Measurements from ENCODE around the gene CDH8. TPM values are rescaled to one million over a fixed set of nuclear protein-coding genes. Genes with fewer than 3 reads are reported as not detected.

CDH8 gene
- total RNA-seq, 2 experiments from 2014 or later: not detected

DNA sequence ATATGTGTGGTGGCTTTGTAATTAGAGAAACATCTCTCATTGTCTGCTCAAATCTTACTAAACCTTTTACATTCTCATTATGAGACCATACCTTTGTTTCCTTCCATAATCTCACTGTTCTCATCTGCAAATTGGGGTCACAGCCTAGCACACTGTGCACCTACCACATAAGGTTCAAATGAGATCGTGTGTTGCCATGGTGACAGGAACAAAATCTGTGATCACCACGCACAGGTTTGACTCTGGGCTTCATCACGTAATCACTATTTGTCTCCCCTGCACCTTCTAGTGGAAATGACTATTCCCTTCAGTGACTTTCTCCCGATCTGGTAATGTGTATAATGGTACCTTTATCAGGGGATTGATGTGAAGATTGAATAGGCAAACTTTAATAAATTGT lies 26.1 kb downstream of the CDH8 start:
- BruUV-seq (replicated peaks): no TSS peak
- ChIA-PET POLR2A (no interaction called here), CTCF (ENCODE audit: unreplicated experiment) (no interaction called here)
- TF ChIP-seq, protein P1, sequence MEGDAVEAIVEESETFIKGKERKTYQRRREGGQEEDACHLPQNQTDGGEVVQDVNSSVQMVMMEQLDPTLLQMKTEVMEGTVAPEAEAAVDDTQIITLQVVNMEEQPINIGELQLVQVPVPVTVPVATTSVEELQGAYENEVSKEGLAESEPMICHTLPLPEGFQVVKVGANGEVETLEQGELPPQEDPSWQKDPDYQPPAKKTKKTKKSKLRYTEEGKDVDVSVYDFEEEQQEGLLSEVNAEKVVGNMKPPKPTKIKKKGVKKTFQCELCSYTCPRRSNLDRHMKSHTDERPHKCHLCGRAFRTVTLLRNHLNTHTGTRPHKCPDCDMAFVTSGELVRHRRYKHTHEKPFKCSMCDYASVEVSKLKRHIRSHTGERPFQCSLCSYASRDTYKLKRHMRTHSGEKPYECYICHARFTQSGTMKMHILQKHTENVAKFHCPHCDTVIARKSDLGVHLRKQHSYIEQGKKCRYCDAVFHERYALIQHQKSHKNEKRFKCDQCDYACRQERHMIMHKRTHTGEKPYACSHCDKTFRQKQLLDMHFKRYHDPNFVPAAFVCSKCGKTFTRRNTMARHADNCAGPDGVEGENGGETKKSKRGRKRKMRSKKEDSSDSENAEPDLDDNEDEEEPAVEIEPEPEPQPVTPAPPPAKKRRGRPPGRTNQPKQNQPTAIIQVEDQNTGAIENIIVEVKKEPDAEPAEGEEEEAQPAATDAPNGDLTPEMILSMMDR (conservative IDR thresholded peaks at IDR 0.05; ENCODE audit: low read length): no peak
- no peak for TF ChIP-seq EZH2phosphoT487 (IDR thresholded peaks at IDR 0.05; ENCODE audit: borderline replicate concordance, low read depth, low read length)
- H3K9me2 ChIP-seq (ENCODE audit: insufficient read depth, low read length): no peaks in the 10 kb centered on the region
- intact Hi-C loops (cut with micrococcal nuclease; ENCODE audit: unreplicated experiment): no loop called here
- H3K4me2 ChIP-seq (ENCODE audit: low read length): no peak overlapping the region
- H3K4me1 ChIP-seq (ENCODE audit: insufficient read depth, low read length, poor library complexity, severe bottlenecking): no peaks in the 10 kb centered on the region
- no peak for DNase-seq (ENCODE audit: low spot score)
- H3K9me3 ChIP-seq (ENCODE audit: low read length): no peaks in the 10 kb centered on the region
- H3K36me3 ChIP-seq (ENCODE audit: insufficient read depth, low read length): no peaks in the 10 kb centered on the region
- H3K27ac ChIP-seq (ENCODE audit: low read depth, low read length, poor library complexity, severe bottlenecking): no peak overlapping the region
- H3K4me3 ChIP-seq (ENCODE audit: low read depth, low read length, poor library complexity, severe bottlenecking): no peak overlapping the region
- H3K79me2 ChIP-seq (ENCODE audit: insufficient read depth, low read depth, low read length): no peaks in the 10 kb centered on the region
- no peaks in the 10 kb centered on the region for H4K20me1 ChIP-seq (ENCODE audit: insufficient read depth, low read length)
- no peak overlapping the region for H2AFZ ChIP-seq (ENCODE audit: low read length)

DNA sequence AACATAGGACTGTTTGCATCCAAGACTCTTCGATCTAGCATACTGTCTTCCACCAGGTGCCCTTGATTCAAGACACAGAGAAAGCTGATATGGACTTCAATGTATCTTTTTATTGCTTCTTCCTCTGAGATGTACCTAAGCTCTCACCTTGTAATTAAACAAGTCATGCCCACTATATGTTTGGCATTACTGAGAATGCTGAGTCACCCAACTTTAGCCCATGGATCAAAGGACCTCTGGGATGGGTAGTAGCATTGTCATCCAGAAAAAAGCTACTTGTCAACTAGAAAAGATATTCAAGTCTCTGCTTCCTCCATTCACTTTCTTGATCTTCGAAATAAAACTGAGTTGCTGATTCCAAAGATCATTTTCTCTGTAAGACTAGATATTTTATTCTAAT lies 37.8 kb downstream of the CDH8 start:
- Histone ChIP-seq H3K4me1 (ENCODE audit: insufficient read depth, low read length, poor library complexity, severe bottlenecking) (no peaks in the 10 kb centered on the region), H3K4me3 (ENCODE audit: low read depth, low read length, poor library complexity, severe bottlenecking) (no peak overlapping the region), H3K9me2 (ENCODE audit: insufficient read depth, low read length) (no peaks in the 10 kb centered on the region), H3K79me2 (ENCODE audit: insufficient read depth, low read depth, low read length) (no peaks in the 10 kb centered on the region), H4K20me1 (ENCODE audit: insufficient read depth, low read length) (no peaks in the 10 kb centered on the region), H2AFZ (ENCODE audit: low read length) (no peak overlapping the region), H3K27ac (ENCODE audit: low read depth, low read length, poor library complexity, severe bottlenecking) (no peak overlapping the region), H3K9me3 (ENCODE audit: low read length) (no peaks in the 10 kb centered on the region), H3K4me2 (ENCODE audit: low read length) (no peak overlapping the region), H3K36me3 (ENCODE audit: insufficient read depth, low read length) (no peaks in the 10 kb centered on the region)
- ChIA-PET POLR2A (interaction anchor here (0.7 to 1.5 kb wide), 2 partner anchors 10 to 731 kb away, joined by 3 to 5 read pairs; no protein-coding TSS in a partner anchor), CTCF (ENCODE audit: unreplicated experiment) (no interaction called here)
- DNase-seq (ENCODE audit: low spot score): no peak
- TF ChIP-seq EZH2phosphoT487 (IDR thresholded peaks at IDR 0.05; ENCODE audit: borderline replicate concordance, low read depth, low read length): no peak
- TF ChIP-seq, protein P1 (conservative IDR thresholded peaks at IDR 0.05; ENCODE audit: low read length): no peak
- BruUV-seq (replicated peaks): no TSS peak
- intact Hi-C loops (cut with micrococcal nuclease; ENCODE audit: unreplicated experiment): no loop called here

DNA sequence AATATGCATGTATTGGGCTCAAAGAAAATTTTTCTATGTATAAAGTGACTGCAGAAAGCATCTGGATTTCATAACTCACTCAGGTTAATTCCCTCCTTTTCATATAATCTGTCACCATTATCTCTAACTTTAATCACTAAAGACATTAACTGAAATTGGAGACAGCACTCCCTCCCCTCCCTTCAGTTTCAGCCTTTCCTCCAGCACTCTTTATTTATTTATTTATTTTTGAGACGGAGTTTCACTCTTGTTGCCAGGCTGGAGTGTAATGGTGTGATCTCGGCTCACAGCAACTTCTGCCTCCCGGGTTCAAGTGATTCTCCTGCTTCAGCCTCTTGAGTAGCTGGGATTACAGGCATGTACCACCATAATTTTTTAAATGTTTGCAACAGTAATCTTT lies 43.1 kb downstream of the CDH8 start:
- H3K9me2 ChIP-seq (ENCODE audit: insufficient read depth, low read length): no peaks in the 10 kb centered on the region
- no TSS peak for BruUV-seq (replicated peaks)
- no peaks in the 10 kb centered on the region for H3K4me1 ChIP-seq (ENCODE audit: insufficient read depth, low read length, poor library complexity, severe bottlenecking)
- no peaks in the 10 kb centered on the region for H4K20me1 ChIP-seq (ENCODE audit: insufficient read depth, low read length)
- no peaks in the 10 kb centered on the region for H3K79me2 ChIP-seq (ENCODE audit: insufficient read depth, low read depth, low read length)
- H3K4me2 ChIP-seq (ENCODE audit: low read length): no peak overlapping the region
- TF ChIP-seq EZH2phosphoT487 (IDR thresholded peaks at IDR 0.05; ENCODE audit: borderline replicate concordance, low read depth, low read length): no peak
- TF ChIP-seq, protein P1 (conservative IDR thresholded peaks at IDR 0.05; ENCODE audit: low read length): no peak
- ChIA-PET CTCF (ENCODE audit: unreplicated experiment) (no interaction called here), POLR2A (no interaction called here)
- H3K27ac ChIP-seq (ENCODE audit: low read depth, low read length, poor library complexity, severe bottlenecking): no peak overlapping the region
- intact Hi-C loops (cut with micrococcal nuclease; ENCODE audit: unreplicated experiment): no loop called here
- no peaks in the 10 kb centered on the region for H3K36me3 ChIP-seq (ENCODE audit: insufficient read depth, low read length)
- no peak overlapping the region for H3K4me3 ChIP-seq (ENCODE audit: low read depth, low read length, poor library complexity, severe bottlenecking)
- no peaks in the 10 kb centered on the region for H3K9me3 ChIP-seq (ENCODE audit: low read length)
- DNase-seq (ENCODE audit: low spot score): no peak
- no peak overlapping the region for H2AFZ ChIP-seq (ENCODE audit: low read length)
